Transverse colon (tissue), 4 donors: ENCODE results near the gene PTPRD. TPM values are rescaled to one million over a fixed set of nuclear protein-coding genes. Genes with fewer than 3 reads are reported as not detected.

ENCODE experiments used
- DNase-seq: peaks from one replicate; pipeline ENCODE4 v3.0.0-alpha.2; 2019
- H3K27ac ChIP-seq, 4 donors: fragments of 200-600 bp; sonication (generic); 2 replicates each; pipeline ENCODE4 v1.5.1; 2016 to 2018; ENCODE audit warnings: inconsistent platforms in 4 of 4
- H3K27me3 ChIP-seq: fragments of 200-600 bp; sonication (generic); 2 replicates; pipeline ENCODE4 v1.5.1; 2017; ENCODE audit warnings: inconsistent platforms
- H3K36me3 ChIP-seq, 4 donors: fragments of 200-600 bp; sonication (generic); 2 replicates each; pipeline ENCODE4 v1.5.1; 2017 to 2019; ENCODE audit warnings: inconsistent platforms in 4 of 4
- H3K4me1 ChIP-seq, 4 donors: fragments of 200-600 bp; sonication (generic); 2 replicates each; pipeline ENCODE4 v1.5.1; 2017 to 2020; ENCODE audit warnings: inconsistent platforms in 4 of 4
- H3K4me3 ChIP-seq, 4 donors: fragments of 200-600 bp; sonication (generic); 1 replicate in 1 of 4; 2 replicates in 3 of 4; pipeline versions ENCODE4 v1.5.1 to v1.6.1; 2017 to 2019; ENCODE audit warnings: inconsistent platforms in 4 of 4
- H3K9me3 ChIP-seq, 2 donors: fragments of 200-600 bp; sonication (generic); 2 replicates each; pipeline ENCODE4 v1.5.1; 2017 to 2019; ENCODE audit warnings: inconsistent platforms in 2 of 2
- EP300 ChIP-seq: sonication (generic); formaldehyde crosslinking; IDR thresholded peaks from one replicate; pipeline ENCODE4 v1.6.1; 2017; ENCODE audit warnings: antibody characterized with exemption, low read depth
- POLR2A ChIP-seq: fragments of 450-650 bp; IDR thresholded peaks from one replicate; pipeline ENCODE4 v1.6.1; 2016; ENCODE audit warnings: antibody characterized with exemption, mild to moderate bottlenecking, moderate library complexity
- POLR2AphosphoS5 ChIP-seq, 3 donors: sonication (generic); formaldehyde crosslinking; IDR thresholded peaks; one replicate each; pipeline ENCODE4 v1.6.1; 2016; ENCODE audit warnings: antibody characterized with exemption in 3 of 3
- WGBS, 2 donors: methylation state at CpG; one replicate each; pipeline ENCODE4 v1.1.5; 2018; ENCODE audit warnings: low coverage in 1 of 2; 5-methylcytosine and 5-hydroxymethylcytosine counted together
- in situ Hi-C, 4 donors: fragments of 200-750 bp; cut with MboI; loops; one replicate each; pipeline versions ENCODE4 v1.15.0 to v1.15.1; 2017; ENCODE audit warnings: low sequenced_read_pairs in 3 of 4, low pct_ligation_motif_present in 1 of 4, low pct_unique_long_range_greater_than_20kb in 1 of 4
- intact Hi-C: fragments of 100-400 bp; cut with DNase I; formaldehyde crosslinking; loops from one replicate; pipeline ENCODE4 v1.15.1; 2023; ENCODE audit warnings: low total_unique reads
- total RNA-seq, 4 donors: library from RNA; depleted of rRNA; stranded (reverse); fragments of >200 nt; gene quantifications; one replicate each; pipeline ENCODE4 v1.1.0, GENCODE V29; 2016
- TF ChIP-seq, protein P1 (sequence below), 5 experiments: fragments of 200-600 bp in 3 of 5; fragments of 450-650 bp in 2 of 5; sonication (generic) in 3 of 5; IDR thresholded peaks; 1 replicate in 2 of 5; 2 replicates in 3 of 5; pipeline ENCODE4 v1.5.1; 2016 to 2017; ENCODE audit warnings: antibody characterized with exemption in 5 of 5, inconsistent platforms in 3 of 5, mild to moderate bottlenecking in 2 of 5, moderate library complexity in 1 of 5

Gene PTPRD
- total RNA-seq, 4 donors from 2014 or later: 43.0 to 115 (median 79.1) TPM

DNA sequence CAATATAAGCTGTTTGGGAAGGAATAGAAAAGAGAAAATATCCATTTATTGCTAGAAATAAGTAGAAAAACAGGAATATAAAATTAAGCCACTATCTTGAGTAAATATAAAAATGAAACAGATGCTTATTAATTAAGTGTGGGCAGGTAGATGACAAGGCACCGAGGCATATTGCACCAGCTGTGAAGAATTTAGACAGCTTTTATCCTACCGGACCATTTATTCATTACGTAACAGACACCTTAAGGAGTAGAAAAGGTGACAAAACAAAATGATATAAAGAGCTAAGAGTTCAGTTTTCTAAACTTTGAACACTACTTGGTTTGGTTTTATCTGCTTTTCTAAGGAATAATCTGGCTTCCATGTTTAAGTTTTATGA lies 404.1 kb downstream of the PTPRD start:
- WGBS, 2 donors: 78 to 86% methylated on average over 3 of the region's 3 CpGs
- no peak for TF ChIP-seq POLR2AphosphoS5 (IDR thresholded peaks at IDR 0.05)
- TF ChIP-seq EP300: no peak
- TF ChIP-seq POLR2A: no peak
- TF ChIP-seq, protein P1, sequence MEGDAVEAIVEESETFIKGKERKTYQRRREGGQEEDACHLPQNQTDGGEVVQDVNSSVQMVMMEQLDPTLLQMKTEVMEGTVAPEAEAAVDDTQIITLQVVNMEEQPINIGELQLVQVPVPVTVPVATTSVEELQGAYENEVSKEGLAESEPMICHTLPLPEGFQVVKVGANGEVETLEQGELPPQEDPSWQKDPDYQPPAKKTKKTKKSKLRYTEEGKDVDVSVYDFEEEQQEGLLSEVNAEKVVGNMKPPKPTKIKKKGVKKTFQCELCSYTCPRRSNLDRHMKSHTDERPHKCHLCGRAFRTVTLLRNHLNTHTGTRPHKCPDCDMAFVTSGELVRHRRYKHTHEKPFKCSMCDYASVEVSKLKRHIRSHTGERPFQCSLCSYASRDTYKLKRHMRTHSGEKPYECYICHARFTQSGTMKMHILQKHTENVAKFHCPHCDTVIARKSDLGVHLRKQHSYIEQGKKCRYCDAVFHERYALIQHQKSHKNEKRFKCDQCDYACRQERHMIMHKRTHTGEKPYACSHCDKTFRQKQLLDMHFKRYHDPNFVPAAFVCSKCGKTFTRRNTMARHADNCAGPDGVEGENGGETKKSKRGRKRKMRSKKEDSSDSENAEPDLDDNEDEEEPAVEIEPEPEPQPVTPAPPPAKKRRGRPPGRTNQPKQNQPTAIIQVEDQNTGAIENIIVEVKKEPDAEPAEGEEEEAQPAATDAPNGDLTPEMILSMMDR (IDR thresholded peaks at IDR 0.05): no peak
- H3K36me3 ChIP-seq: no peaks in the 10 kb centered on the region
- no peaks in the 10 kb centered on the region for H3K9me3 ChIP-seq
- no peaks in the 10 kb centered on the region for H3K4me1 ChIP-seq
- H3K27me3 ChIP-seq: no peaks in the 10 kb centered on the region
- intact Hi-C loops: no loop called here
- H3K4me3 ChIP-seq: peak overlapping the region in 1 of 4 donors; percentile 9
- no peak for DNase-seq
- H3K27ac ChIP-seq: no peak overlapping the region
- in situ Hi-C loops: no loop called here

DNA sequence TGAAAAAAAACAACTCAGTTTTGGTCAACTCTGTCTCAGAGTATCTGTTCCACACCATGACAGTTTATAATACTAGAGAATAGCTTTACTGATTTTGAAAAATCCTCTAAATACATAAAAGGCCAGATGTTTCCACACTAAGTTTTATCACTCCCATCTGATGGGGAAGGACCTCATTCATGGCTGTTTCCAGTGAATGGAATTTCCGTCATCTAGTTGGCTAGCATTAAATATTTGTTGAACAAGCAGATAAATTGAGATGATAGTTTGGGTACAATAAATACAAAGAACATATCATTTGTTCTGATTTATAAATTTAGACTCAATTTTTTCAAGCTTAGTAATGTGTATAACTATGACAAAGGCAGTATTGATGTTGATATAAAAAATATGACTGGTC lies 408.5 kb downstream of the PTPRD start:
- Histone ChIP-seq H3K27ac (no peak overlapping the region), H3K27me3 (no peaks in the 10 kb centered on the region), H3K4me3 (no peak overlapping the region), H3K9me3 (no peaks in the 10 kb centered on the region), H3K4me1 (no peaks in the 10 kb centered on the region), H3K36me3 (no peaks in the 10 kb centered on the region)
- WGBS, 2 donors: 50 to 64% methylated on average over 1 of the region's 1 CpG
- no peak for DNase-seq
- intact Hi-C loops: no loop called here
- in situ Hi-C loops: no loop called here
- TF ChIP-seq, protein P1 (IDR thresholded peaks at IDR 0.05): no peak

DNA sequence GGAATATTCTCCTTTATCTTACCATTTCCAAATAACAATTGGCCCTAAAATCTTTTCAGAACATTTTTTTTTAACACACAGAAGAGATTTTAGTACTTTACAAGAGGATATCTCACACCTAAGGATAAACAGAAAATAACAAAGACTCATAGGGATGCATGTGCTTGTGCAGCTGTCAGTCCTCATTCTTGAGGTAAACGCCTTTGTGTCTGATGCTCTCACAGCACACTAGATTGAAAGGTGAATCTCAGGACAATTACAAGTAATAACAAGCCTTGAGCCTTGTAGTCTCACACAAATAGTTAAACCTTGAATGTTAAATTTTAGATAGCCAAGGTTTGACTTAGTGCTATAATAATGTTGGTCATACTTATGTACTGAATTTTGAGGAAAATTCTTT lies 439.2 kb downstream of the PTPRD start:
- no peaks in the 10 kb centered on the region for H3K4me1 ChIP-seq
- intact Hi-C loops (no loop called here), in situ Hi-C loops (loop anchor here in 1 of 4 donors (25.0 kb wide), 1 partner anchor 111 kb away; no protein-coding TSS in a partner anchor)
- no peak overlapping the region for H3K4me3 ChIP-seq
- TF ChIP-seq, protein P1 (IDR thresholded peaks at IDR 0.05): no peak
- H3K36me3 ChIP-seq: no peaks in the 10 kb centered on the region
- 50 to 60% methylated on average over 1 of the region's 1 CpG for WGBS, 2 donors
- DNase-seq: no peak
- no peak overlapping the region for H3K27ac ChIP-seq
- H3K27me3 ChIP-seq: no peaks in the 10 kb centered on the region
- H3K9me3 ChIP-seq: no peaks in the 10 kb centered on the region

DNA sequence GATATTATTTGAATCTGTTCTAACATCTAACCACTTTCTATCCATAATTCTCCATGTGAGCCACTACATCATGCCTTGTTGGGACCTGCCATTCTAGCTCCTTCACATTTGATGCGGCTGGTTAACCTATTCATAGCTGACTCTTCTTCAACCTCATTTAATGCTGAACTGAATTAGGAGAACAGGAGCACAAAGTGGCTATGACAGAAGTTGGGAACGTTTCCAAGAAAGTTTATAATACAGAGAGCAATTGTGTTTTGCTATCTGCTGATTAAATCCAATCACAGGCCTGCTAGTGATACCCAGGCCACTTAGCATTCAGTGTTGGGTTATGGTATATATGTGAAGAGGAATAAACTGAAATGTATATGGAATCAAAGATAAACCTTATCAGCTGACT lies 440.3 kb downstream of the PTPRD start:
- Histone ChIP-seq H3K4me3 (no peak overlapping the region), H3K27me3 (no peaks in the 10 kb centered on the region), H3K9me3 (no peaks in the 10 kb centered on the region), H3K4me1 (no peaks in the 10 kb centered on the region), H3K27ac (no peak overlapping the region), H3K36me3 (no peaks in the 10 kb centered on the region)
- TF ChIP-seq, protein P1 (IDR thresholded peaks at IDR 0.05): no peak
- TF ChIP-seq EP300: no peak
- TF ChIP-seq POLR2A: no peak
- TF ChIP-seq POLR2AphosphoS5 (IDR thresholded peaks at IDR 0.05): no peak
- intact Hi-C loops: no loop called here
- in situ Hi-C loops: loop anchor here in 1 of 4 donors (25.0 kb wide), 1 partner anchor 110 kb away; no protein-coding TSS in a partner anchor
- DNase-seq: no peak
- 40 to 60% methylated on average over 2 of the region's 2 CpGs for WGBS, 2 donors
